Smooth muscle cell of the brain vasculature (primary cell): Measurements from ENCODE around the gene SLC25A23.
"Not testable (repeated sequence)": the region's sequence is repeated elsewhere in the genome, so short reads cannot be mapped to it uniquely, and the experiment has no call there.

Experiments
- DNase-seq: peaks from one replicate; pipeline ENCODE4 v3.0.0-alpha.2; 2012; ENCODE audit warnings: low read depth, low spot score

The SLC25A23 gene

DNA sequence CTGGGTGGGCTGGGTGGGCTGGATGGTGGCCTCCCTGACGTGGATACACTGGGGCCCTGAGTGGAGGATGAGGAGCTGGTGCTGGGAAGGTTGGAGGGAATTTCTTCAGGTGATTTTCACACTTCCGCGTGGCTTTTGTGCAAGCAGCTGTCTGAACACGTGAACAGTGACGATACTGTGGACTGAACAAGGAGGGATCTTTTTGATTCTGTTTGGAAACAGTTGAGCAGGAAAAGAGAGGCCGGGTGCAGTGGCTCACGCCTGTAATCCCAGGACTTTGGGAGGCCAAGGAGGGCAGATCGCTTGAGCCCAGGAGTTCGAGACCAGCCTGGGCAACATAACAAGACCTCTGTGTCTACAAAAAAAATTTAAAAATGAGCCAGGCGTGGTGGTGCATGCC is 57.5 kb downstream of the SLC25A23 start:
- DNase-seq = no peak

DNA sequence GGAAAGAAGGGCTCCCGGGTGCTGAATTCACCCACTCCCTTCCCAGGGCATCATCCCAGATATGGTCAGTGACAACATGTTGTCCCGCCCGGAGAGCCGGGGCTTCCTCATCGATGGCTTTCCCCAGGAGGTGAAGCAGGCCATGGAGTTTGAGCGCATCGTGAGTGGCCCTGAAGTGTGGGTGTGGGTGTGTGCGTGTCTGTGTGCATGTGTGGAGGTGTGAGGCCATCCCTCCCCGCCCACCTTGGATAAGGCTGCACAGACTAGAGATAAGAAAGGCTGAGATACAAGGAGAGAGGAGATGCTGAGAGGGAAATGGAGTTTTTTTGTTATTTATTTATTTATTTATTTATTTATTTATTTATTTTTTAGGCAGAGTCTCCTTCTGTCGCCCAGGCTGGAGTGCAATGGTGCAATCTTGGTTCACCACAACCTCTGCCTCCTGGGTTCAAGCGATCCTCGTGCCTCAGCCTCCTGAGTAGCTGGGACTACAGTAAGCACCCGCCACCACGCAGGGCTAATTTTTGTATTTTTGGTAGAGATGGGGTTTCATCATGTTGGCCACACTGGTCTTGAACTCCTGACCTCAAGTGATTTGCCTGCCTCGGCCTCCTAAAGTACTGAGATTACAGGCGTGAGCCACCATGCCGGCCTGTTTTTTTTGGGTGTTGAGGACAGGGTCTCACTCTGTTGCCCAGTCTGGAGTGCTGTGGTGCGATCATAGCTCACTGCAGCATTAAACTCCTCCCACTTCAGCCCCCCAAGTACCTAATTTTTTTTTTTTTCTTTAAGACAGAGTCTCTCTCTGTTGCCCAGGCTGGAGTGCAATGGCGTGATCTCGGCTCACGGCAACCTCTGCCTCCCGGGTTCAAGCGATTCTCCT is 59.3 kb downstream of the SLC25A23 start:
- not testable (repeated sequence) for DNase-seq

DNA sequence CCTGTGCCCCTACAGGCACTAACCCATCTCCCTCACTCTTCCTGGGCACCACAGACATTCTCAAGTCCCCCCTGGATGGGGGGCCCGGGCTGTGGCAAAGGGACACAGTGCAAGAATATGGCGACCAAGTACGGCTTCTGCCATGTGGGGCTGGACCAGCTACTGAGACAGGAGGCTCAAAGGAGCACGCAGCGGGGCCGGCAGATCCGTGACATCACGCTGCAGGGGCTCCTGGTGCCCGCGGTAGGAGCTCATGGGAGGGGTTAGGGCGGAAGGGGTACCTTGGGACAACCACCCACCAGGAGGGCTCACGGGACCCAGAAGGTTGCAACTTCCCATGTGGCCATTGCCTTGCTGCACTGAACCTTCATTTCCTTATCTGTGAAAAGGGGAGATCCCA is 63.3 kb downstream of the SLC25A23 start:
- DNase-seq = no peak

DNA sequence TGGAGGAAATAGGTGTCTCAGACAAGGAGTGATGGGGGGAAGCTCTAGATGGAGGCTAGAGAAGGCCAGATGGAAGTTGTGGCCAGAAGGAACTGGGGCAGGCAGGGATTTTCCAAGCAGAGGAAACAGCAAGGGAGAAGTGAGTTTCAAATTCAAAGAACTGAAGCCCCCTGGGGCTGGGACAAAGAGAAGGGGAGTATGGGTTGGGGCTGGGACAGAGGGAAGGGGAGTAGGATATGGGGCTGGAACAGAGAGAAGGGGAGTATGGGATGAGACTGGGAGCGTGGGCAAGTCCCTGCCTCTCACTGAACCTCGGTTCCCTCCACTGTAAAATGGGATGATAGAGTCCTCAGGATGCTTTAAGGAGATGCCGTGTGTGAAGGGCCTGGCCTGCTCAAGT is 64.8 kb downstream of the SLC25A23 start:
- DNase-seq = no peak

DNA sequence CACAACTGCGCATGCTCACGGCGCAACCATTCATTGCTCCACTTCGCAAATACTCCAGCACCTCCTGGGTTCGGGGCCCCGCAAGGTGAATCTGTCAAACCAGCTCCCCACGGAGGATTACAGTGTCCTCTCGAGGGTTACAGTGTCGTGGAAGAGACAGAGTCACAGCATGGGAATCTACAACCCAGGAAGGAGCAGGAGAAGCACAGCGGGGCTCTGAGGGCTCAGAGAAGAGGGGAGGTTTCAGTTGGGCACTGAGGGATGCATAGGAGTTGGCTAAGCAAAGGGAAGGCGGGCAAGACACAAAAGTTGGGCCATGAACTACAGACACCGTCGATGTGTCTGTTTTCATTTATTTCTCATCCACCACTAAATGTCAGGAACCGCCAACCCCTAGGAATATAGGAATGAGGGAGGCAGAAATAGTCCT is 65.6 kb downstream of the SLC25A23 start:
- DNase-seq = no peak

DNA sequence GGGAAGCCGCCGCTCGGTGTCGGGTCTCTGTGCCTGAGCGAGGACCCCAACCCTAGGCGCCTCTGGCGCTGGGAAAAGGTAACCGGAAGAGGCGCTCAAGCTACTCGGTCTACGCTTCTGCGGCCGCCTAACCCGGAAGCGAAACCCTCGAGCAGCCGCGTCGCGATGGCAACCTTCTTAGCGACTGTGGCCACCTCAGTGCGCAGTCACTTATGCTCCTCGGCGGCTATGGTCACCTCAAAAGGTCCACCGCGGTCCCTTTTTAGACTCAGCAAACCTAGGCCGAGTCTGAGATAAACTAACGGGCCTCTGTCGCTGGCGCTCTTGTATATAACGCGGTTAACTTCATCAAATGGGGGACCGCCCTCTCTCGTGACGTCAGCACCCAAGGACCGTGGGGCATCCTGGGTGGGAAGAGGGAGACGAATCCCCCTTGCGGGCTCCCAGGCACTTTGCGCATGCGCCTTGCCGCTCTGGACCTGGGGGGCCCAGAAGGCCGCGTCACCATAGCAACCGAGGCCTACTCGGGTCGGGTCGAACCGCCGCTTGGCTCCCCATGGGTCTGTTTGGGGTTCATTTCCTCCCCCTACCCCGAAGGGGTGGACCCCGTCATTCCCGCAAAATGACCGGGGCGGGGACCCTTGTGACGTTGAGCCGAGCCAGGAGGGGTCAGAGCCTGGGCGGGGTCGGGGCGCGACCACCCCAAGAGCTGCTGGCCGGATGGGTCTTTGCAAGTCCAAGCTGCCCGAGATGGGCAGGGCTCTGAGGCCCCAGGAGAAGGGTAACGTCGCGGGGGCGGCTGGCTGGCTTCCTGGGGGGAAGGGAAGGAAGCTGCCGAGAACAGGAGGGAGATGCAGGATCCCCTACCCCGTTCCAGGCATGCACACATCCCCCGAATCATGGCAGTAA is 66.3 kb downstream of the SLC25A23 start, which contains the start of gene GTF2F1:
TSS of gene GTF2F1 (minus strand) at position 91 of the 909 bp plus-strand sequence. CDS start 169 bp downstream, outside the sequence.
- peak; percentile 94 for DNase-seq

DNA sequence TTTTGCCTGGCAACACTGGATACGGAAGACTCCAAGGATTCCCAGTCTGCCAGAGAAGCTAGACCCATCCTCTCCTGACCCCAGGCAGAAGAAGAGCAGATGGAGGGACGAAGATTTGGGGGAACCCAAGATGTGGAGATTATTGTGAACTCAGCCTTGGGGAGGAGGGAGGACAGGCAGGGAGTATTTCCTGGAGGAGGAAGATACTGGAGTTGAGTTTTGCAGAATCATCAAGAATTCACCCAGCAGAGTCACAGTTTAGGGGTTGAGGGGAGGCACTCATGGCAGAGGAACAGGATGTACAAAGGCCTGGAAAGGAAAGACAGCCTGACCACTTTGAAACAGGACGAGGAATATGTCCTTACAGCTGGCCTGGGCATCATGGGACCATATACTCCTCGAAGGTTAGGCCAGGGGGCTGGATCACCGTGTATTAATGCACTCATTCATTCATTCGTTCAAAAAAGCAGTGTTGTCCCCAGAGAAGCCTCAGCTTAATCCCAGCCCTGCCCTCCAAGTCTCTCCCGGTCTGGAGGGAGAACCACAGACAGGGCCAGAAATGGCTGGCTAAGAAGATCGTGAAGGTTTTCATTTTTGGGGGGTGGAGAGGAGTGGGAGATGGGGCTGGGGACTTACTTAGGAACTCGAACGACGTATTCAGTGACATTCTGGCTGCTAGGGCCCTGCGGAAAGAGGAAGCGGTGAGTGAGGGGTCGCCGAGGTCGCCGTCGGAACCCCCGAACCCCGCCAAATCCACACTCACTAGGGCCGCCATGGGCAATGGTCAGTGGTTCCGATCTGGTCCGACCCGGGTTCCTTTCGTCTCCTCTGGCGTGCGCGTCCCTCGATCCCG is 67.1 kb downstream of the SLC25A23 start:
- no peak for DNase-seq
